Measurements from ENCODE around the gene ELN.

DNA sequence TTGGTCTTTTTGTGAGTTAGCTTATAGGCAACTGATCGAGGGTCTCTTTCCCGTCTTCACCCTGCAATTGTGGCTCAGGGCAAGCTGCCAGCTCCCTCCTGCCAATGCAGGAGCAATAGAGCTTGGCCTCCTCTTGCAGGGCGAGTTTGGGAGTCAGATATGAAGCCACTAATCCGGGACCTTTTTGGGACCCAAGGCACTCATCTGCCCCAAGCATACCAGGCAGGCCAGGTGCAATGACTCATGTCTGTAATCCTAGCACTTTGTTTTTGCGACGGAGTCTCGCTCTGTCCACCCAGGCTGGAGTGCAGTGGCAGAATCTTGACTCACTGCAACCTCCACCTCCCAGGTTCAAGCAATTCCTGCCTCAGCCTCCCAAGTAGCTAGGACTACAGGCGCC lies 76.7 kb downstream of the ELN start:
- TF ChIP-seq, protein P1, sequence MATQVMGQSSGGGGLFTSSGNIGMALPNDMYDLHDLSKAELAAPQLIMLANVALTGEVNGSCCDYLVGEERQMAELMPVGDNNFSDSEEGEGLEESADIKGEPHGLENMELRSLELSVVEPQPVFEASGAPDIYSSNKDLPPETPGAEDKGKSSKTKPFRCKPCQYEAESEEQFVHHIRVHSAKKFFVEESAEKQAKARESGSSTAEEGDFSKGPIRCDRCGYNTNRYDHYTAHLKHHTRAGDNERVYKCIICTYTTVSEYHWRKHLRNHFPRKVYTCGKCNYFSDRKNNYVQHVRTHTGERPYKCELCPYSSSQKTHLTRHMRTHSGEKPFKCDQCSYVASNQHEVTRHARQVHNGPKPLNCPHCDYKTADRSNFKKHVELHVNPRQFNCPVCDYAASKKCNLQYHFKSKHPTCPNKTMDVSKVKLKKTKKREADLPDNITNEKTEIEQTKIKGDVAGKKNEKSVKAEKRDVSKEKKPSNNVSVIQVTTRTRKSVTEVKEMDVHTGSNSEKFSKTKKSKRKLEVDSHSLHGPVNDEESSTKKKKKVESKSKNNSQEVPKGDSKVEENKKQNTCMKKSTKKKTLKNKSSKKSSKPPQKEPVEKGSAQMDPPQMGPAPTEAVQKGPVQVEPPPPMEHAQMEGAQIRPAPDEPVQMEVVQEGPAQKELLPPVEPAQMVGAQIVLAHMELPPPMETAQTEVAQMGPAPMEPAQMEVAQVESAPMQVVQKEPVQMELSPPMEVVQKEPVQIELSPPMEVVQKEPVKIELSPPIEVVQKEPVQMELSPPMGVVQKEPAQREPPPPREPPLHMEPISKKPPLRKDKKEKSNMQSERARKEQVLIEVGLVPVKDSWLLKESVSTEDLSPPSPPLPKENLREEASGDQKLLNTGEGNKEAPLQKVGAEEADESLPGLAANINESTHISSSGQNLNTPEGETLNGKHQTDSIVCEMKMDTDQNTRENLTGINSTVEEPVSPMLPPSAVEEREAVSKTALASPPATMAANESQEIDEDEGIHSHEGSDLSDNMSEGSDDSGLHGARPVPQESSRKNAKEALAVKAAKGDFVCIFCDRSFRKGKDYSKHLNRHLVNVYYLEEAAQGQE (IDR thresholded peaks at IDR 0.05; ENCODE audit: insufficient read depth in 1 of 2, low read depth in 2 of 2, low read length in 1 of 2): no peak
- TF ChIP-seq, protein P2, sequence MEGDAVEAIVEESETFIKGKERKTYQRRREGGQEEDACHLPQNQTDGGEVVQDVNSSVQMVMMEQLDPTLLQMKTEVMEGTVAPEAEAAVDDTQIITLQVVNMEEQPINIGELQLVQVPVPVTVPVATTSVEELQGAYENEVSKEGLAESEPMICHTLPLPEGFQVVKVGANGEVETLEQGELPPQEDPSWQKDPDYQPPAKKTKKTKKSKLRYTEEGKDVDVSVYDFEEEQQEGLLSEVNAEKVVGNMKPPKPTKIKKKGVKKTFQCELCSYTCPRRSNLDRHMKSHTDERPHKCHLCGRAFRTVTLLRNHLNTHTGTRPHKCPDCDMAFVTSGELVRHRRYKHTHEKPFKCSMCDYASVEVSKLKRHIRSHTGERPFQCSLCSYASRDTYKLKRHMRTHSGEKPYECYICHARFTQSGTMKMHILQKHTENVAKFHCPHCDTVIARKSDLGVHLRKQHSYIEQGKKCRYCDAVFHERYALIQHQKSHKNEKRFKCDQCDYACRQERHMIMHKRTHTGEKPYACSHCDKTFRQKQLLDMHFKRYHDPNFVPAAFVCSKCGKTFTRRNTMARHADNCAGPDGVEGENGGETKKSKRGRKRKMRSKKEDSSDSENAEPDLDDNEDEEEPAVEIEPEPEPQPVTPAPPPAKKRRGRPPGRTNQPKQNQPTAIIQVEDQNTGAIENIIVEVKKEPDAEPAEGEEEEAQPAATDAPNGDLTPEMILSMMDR (IDR thresholded peaks at IDR 0.05): no peak
- no peak for TF ChIP-seq POLR2AphosphoS5 (IDR thresholded peaks at IDR 0.05; ENCODE audit: low read depth, low read length)
- no peak for TF ChIP-seq SIN3A (IDR thresholded peaks at IDR 0.05; ENCODE audit: borderline replicate concordance, insufficient read depth, low read depth, low read length)
